ENCODE data around the gene EGFLAM.

The EGFLAM gene

GRCh38 chr5:38259809-38260160 lies 1.4 kb downstream of the EGFLAM start:
- no peak for DNase-seq
- in situ Hi-C loops (cut with MboI; ENCODE audit: low pct_unique_long_range_greater_than_20kb, low sequenced_read_pairs), result no loop called here

DNA sequence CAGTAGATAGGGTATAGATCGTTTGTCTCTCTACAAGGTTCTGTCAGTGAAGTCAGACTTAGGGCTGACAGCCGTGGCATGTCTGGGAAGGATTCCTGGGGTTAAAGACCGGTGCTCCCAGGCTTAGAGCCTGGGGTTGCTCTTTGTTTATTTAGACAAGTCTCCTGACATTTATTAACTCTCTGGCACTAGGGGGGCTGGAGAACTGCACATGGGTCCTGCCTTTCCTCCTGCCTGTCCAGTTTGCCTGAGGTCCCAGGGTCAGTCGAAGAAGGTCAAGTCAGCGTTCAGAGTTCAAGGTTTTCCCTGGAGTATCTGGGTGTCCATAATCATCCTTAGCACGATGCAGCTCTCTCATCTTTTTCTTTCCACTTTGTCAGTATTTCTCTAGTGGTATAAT lies 5.6 kb downstream of the EGFLAM start:
- in situ Hi-C loops (cut with MboI; ENCODE audit: low pct_unique_long_range_greater_than_20kb, low sequenced_read_pairs), result no loop called here
- DNase-seq, result no peak

DNA sequence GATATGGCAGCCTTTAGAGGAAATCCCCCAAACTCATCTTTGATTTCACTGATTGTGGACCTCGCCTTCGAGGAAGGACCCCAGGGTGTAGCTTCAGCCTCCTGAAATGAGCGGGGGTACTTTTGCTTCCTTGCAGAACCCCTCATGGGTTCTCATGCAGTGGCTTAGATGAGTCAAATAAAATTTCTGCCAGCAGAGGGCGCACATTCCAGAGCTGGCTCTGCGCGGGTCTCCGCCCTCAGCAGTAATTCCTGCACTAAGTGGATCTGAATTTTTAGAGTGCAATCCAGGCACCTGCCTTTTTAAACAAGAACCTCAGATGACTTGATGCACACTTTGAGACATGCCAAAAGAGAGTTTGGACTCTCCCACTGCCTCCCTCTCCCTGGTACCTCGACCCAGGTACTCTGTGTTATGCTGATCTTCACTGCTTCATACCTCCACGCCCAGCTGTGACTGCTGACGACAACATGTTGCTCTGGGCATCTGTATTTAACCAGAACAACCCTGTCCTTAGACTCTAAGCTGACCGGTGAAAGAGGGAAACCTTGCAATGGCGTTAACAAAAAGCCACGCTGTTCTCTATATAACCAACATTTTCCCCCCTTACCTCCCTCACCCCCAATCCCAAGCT lies 7.3 kb downstream of the EGFLAM start:
- peak; percentile 55 for DNase-seq
- in situ Hi-C loops (cut with MboI; ENCODE audit: low pct_unique_long_range_greater_than_20kb, low sequenced_read_pairs), result no loop called here

DNA sequence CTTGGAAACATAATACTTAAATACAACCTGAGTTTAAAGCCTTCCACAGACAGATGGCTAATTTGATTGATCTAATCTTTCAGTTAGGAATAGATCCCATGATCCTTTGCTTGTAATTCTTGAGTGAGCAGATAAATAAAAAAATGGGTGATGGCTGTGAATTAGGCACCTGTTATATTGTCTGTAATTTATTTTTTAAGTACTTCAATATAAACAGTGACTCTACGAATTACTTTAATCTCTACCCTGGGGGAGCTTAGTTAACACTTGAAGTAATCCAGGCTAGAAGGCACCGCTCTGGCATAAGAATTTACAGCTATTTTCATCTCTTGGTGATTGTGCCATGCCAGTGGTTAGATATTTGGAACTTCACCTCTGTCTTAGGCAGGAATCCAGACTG lies 9.0 kb downstream of the EGFLAM start:
- in situ Hi-C loops (cut with MboI; ENCODE audit: low pct_unique_long_range_greater_than_20kb, low sequenced_read_pairs), result no loop called here
- DNase-seq, result no peak

- no peak for DNase-seq
- in situ Hi-C loops (cut with MboI; ENCODE audit: low pct_unique_long_range_greater_than_20kb, low sequenced_read_pairs), result no loop called here
Measured at GRCh38 chr5:38273626-38274025, 15.3 kb downstream of the EGFLAM start.

DNA sequence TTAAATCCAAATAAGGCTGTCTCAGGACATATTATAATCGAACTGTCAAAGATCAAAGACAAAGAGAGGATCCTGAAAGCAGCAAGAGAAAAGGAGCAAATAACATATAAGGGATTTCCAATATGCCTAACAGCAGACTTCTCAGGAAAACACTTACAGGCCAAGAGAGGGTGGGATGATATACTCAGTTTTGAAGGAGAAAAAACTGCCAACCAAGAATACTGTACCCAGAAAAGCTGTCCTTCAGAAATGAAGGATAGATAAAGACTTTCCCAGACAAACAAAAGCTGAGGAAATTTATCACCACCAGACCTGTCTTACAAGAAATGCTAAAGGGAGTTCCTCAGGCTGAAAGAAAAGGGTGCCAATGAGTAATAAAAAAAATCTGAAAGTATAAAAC lies 16.0 kb downstream of the EGFLAM start:
- in situ Hi-C loops (cut with MboI; ENCODE audit: low pct_unique_long_range_greater_than_20kb, low sequenced_read_pairs), result no loop called here
- DNase-seq, result no peak

GRCh38 chr5:38284384-38284783 lies 26.0 kb downstream of the EGFLAM start:
- no peak for DNase-seq
- in situ Hi-C loops (cut with MboI; ENCODE audit: low pct_unique_long_range_greater_than_20kb, low sequenced_read_pairs), result no loop called here

DNA sequence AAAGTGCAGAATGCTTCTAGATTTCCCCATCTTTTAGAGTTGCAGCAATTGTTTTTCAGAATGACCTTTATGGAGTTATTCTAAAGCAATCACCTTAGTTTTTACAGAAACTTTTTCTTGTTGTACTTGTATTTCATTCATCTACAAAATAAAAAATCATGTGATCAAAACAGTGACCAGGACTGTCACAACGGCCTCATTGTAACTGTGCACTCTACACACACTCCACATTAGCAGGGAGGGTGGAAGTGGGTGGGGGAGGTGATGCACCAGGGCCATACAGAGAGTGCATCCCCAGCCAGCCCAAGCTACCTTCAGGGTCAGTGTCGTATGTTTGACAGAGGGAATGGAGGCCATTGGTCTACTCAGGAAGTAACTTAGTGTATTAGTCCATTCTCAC lies 26.9 kb downstream of the EGFLAM start:
- no peak for DNase-seq
- in situ Hi-C loops (cut with MboI; ENCODE audit: low pct_unique_long_range_greater_than_20kb, low sequenced_read_pairs), result no loop called here

GRCh38 chr5:38286002-38286401 lies 27.6 kb downstream of the EGFLAM start:
- no peak for DNase-seq
- in situ Hi-C loops (cut with MboI; ENCODE audit: low pct_unique_long_range_greater_than_20kb, low sequenced_read_pairs), result no loop called here

DNA sequence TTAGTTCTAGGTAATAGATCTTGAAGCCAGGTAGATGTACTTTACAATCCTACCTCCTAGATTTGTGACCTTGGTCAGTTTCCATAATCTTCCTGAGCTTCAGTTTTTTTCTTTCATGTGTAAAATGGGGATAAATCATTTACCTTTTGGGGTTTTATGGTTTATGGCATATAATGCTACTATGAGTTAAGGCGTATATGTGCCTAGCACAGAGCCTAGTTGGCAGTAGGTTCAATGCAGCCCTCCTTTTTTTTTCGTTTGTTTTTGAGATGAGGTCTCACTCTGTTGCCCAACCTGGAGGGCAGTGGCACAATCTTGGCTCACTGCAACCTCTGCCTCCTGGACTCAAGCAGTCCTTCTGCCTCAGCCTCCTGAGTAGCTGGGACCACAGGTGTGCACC lies 28.8 kb downstream of the EGFLAM start:
- in situ Hi-C loops (cut with MboI; ENCODE audit: low pct_unique_long_range_greater_than_20kb, low sequenced_read_pairs), result no loop called here
- no peak for DNase-seq

GRCh38 chr5:38289457-38289856 lies 31.1 kb downstream of the EGFLAM start:
- in situ Hi-C loops (cut with MboI; ENCODE audit: low pct_unique_long_range_greater_than_20kb, low sequenced_read_pairs), result no loop called here
- DNase-seq, result no peak

DNA sequence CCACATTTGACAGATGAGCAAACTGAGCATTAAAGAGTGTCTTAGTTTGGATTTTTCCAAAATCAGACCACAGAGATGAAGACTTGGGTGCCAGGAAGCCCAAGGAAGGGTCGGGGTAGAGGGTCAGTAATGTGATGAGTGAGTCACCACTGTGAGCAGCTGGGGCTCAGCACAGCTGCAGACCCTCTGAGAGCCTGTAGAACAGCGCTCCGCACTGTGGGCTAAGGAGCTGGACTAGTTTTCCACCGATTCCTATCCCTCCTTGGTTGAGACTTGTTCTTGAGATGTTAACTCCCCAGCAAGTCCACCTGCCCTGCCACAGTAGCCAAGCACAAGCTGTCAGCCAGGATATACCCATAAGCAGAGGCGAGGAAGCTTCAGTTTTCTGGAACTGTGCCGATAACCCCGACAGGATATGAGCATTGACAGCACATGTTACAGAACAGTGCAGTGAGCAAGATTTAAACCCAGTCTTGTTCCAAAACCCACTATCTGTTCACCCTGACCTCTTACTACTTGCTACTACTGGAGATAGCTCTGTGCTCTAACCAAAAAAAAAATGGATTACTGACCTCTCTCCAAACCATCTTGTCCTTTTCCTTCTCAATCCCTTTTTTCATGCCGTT lies 31.8 kb downstream of the EGFLAM start:
- in situ Hi-C loops (cut with MboI; ENCODE audit: low pct_unique_long_range_greater_than_20kb, low sequenced_read_pairs), result no loop called here
- DNase-seq, result no peak

DNA sequence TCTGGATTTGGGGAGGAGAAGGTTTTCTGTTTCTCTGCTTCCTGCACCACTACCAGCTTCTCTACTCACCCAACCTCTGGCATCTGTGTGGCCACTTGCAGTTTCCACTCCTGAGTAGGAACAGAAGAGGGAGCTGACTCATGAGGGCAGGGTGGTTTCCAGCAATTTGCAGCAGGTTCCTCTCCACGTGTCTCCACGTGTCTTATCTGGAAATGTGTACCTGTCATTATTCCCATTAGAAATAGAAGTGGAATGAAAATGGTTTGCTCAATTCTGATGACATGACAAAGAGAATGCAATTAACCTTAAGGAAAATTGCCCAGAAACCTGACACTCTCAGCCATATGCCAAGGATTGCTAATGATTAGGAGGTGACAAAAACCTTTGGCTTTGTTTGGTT lies 33.0 kb downstream of the EGFLAM start:
- DNase-seq, result no peak
- in situ Hi-C loops (cut with MboI; ENCODE audit: low pct_unique_long_range_greater_than_20kb, low sequenced_read_pairs), result no loop called here

DNA sequence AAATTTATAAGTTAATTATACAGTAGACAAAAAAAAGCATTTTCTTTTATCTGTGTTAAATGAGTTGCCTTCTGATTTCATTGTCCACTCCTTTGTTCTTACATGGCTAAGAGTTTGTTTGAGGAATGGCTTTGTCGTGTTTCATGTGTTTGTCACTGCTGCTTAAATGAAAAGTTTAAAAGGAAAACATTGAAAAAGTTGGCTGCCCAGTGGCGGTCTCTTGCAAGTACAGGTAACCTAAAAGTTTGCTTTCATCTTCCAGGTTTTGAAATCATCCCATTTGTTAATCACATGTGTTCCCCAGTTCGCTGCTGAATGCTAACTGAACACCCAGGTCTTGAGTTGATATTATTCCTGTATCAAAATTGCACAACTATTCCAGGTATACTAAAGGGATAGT lies 33.9 kb downstream of the EGFLAM start:
- DNase-seq, result no peak
- in situ Hi-C loops (cut with MboI; ENCODE audit: low pct_unique_long_range_greater_than_20kb, low sequenced_read_pairs), result no loop called here

GRCh38 chr5:38295751-38296150 lies 37.4 kb downstream of the EGFLAM start:
- DNase-seq, result no peak
- in situ Hi-C loops (cut with MboI; ENCODE audit: low pct_unique_long_range_greater_than_20kb, low sequenced_read_pairs), result no loop called here

GRCh38 chr5:38297830-38298608 lies 39.7 kb downstream of the EGFLAM start:
- in situ Hi-C loops (cut with MboI; ENCODE audit: low pct_unique_long_range_greater_than_20kb, low sequenced_read_pairs), result no loop called here
- no peak for DNase-seq

GRCh38 chr5:38299585-38299984 lies 41.2 kb downstream of the EGFLAM start:
- in situ Hi-C loops (cut with MboI; ENCODE audit: low pct_unique_long_range_greater_than_20kb, low sequenced_read_pairs), result no loop called here

GRCh38 chr5:38305148-38305547 lies 46.8 kb downstream of the EGFLAM start:
- in situ Hi-C loops (cut with MboI; ENCODE audit: low pct_unique_long_range_greater_than_20kb, low sequenced_read_pairs), result no loop called here
- no peak for DNase-seq

More at GRCh38 chr5:38299585-38299984, 41.2 kb downstream of the EGFLAM start:
- DNase-seq, result no peak

GRCh38 chr5:38307845-38308244 lies 49.5 kb downstream of the EGFLAM start:
- DNase-seq, result no peak
- in situ Hi-C loops (cut with MboI; ENCODE audit: low pct_unique_long_range_greater_than_20kb, low sequenced_read_pairs), result no loop called here

- in situ Hi-C loops (cut with MboI; ENCODE audit: low pct_unique_long_range_greater_than_20kb, low sequenced_read_pairs), result no loop called here
Measured at GRCh38 chr5:38316544-38317224, 58.3 kb downstream of the EGFLAM start.

More at GRCh38 chr5:38316544-38317224, 58.3 kb downstream of the EGFLAM start:
- DNase-seq, result no peak
